Endothelial cell of umbilical vein (primary cell): ENCODE results near the gene LPP. TPM values are rescaled to one million over a fixed set of nuclear protein-coding genes. Genes with fewer than 3 reads are reported as not detected.

ENCODE experiments used
- BruUV-seq: library from RNA; stranded (reverse); fragments of 400-500 nt; replicated peaks from 2 replicates; lab custom pipeline; 2021; lab: Mats Ljungman, UMichigan
- CTCF ChIA-PET: fragments of 300-600, 350-600 bp; sonication (Branson Sonifier 250); formaldehyde crosslinking; loops from one replicate; lab custom pipeline; 2021; ENCODE audit warnings: antibody characterized with exemption, inconsistent platforms; lab: Charles Lee
- POLR2A ChIA-PET: fragments of 300-600, 350-600 bp; sonication (Branson Sonifier 250); formaldehyde crosslinking; loops from one replicate; lab custom pipeline; 2021; ENCODE audit warnings: antibody characterized with exemption, inconsistent platforms; lab: Charles Lee
- DNase-seq: peaks from one replicate; pipeline ENCODE4 v3.0.0-alpha.2; 2011; ENCODE audit warnings: low read depth, low spot score
- FAIRE-seq: peaks from 2 replicates; lab custom pipeline; 2011; peaks lifted over from hg19 to GRCh38; lab: Jason Lieb, UNC
- H2AFZ ChIP-seq: 2 replicates; pipeline ENCODE4 v1.6.0; 2012; ENCODE audit warnings: low read depth, low read length, control low read depth, inconsistent platforms
- H3K27ac ChIP-seq: 2 replicates; pipeline ENCODE4 v1.5.1; 2011; ENCODE audit warnings: low read depth, mild to moderate bottlenecking, control low read depth, low read length, moderate library complexity; ENCODE audit not compliant: insufficient read depth
- H3K27me3 ChIP-seq, 2 experiments: 2 replicates each; pipeline versions ENCODE4 v1.6.0 to v1.6.1; 2011; ENCODE audit warnings: low read length in 2 of 2, mixed read lengths in 1 of 2; ENCODE audit not compliant: control insufficient read depth in 2 of 2, insufficient read depth in 2 of 2
- H3K36me3 ChIP-seq, 2 experiments: 2 replicates in 1 of 2; 3 replicates in 1 of 2; pipeline ENCODE4 v1.5.1; 2011; ENCODE audit warnings: low read length in 2 of 2, mild to moderate bottlenecking in 1 of 2, moderate library complexity in 1 of 2; ENCODE audit not compliant: control insufficient read depth in 2 of 2, insufficient read depth in 2 of 2; ENCODE audit errors: extremely low read depth in 1 of 2
- H3K4me1 ChIP-seq: 3 replicates; pipeline ENCODE4 v1.5.1; 2011; ENCODE audit warnings: mild to moderate bottlenecking, low read length; ENCODE audit not compliant: control insufficient read depth, insufficient read depth; ENCODE audit errors: extremely low read depth
- H3K4me2 ChIP-seq: 2 replicates; pipeline ENCODE4 v1.6.1; 2011; ENCODE audit warnings: low read length, control low read depth, mixed read lengths; ENCODE audit not compliant: insufficient read depth
- H3K4me3 ChIP-seq, 3 experiments: fragments of 200-600 bp in 1 of 3; sonication (generic), shearing (Covaris generic) in 1 of 3; replicated peaks in 1 of 3; 2 replicates each; pipeline ENCODE4 v1.5.1; 2011 to 2016; ENCODE audit warnings: control low read depth in 3 of 3, low read length in 3 of 3, mild to moderate bottlenecking in 2 of 3, inconsistent platforms in 1 of 3, low read depth in 1 of 3, moderate library complexity in 1 of 3; ENCODE audit not compliant: insufficient read depth in 1 of 3
- H3K79me2 ChIP-seq: 2 replicates; pipeline ENCODE4 v1.6.0; 2012; ENCODE audit warnings: low read length, inconsistent platforms; ENCODE audit not compliant: control insufficient read depth, insufficient read depth
- H3K9ac ChIP-seq: replicated peaks from 2 replicates; pipeline ENCODE3; 2011; ENCODE audit warnings: low read length, control low read depth; ENCODE audit not compliant: insufficient read depth; ENCODE audit errors: extremely low read depth
- H3K9me1 ChIP-seq: replicated peaks from 3 replicates; pipeline ENCODE4 v1.6.0; 2011; ENCODE audit warnings: mild to moderate bottlenecking, low read length; ENCODE audit not compliant: control insufficient read depth, insufficient read depth; ENCODE audit errors: extremely low read depth
- H3K9me3 ChIP-seq: replicated peaks from 2 replicates; pipeline ENCODE4 v1.5.1; 2012; ENCODE audit warnings: low read length, inconsistent platforms; ENCODE audit not compliant: control insufficient read depth, insufficient read depth
- H4K20me1 ChIP-seq: replicated peaks from 2 replicates; pipeline ENCODE3; 2011; ENCODE audit warnings: mild to moderate bottlenecking, low read length; ENCODE audit not compliant: control insufficient read depth, insufficient read depth; ENCODE audit errors: extremely low read depth
- CTCF ChIP-seq, 2 donors: IDR thresholded peaks; 1 replicate in 1 of 2; 2 replicates in 1 of 2; pipeline ENCODE4 v1.5.1; 2011; ENCODE audit warnings: low read length in 2 of 2, mild to moderate bottlenecking in 2 of 2, moderate library complexity in 2 of 2, control low read depth in 1 of 2, inconsistent platforms in 1 of 2, low read depth in 1 of 2; ENCODE audit not compliant: insufficient read depth in 1 of 2; ENCODE audit errors: extremely low read depth in 1 of 2
- EZH2 ChIP-seq: IDR thresholded peaks from 2 replicates; pipeline ENCODE4 v1.6.1; 2012; ENCODE audit warnings: borderline replicate concordance, low read depth, mild to moderate bottlenecking, moderate library complexity, low read length, inconsistent platforms; ENCODE audit not compliant: severe bottlenecking
- FOS ChIP-seq: IDR thresholded peaks from 2 replicates; pipeline ENCODE4 v1.6.1; 2011; ENCODE audit warnings: mild to moderate bottlenecking, low read length, moderate library complexity, borderline replicate concordance; ENCODE audit not compliant: insufficient read depth
- GATA2 ChIP-seq: IDR thresholded peaks from 2 replicates; pipeline ENCODE4 v1.7.0; 2011; ENCODE audit warnings: low read depth, mild to moderate bottlenecking, moderate library complexity, mixed read lengths, low read length; ENCODE audit not compliant: insufficient read length, insufficient read depth
- JUN ChIP-seq: IDR thresholded peaks from 2 replicates; pipeline ENCODE4 v1.6.1; 2011; ENCODE audit warnings: borderline replicate concordance, low read depth; ENCODE audit not compliant: insufficient read length, insufficient read depth
- MYC ChIP-seq: IDR thresholded peaks from one replicate; pipeline ENCODE4 v1.6.1; 2011; ENCODE audit warnings: mild to moderate bottlenecking, low read depth, low read length
- POLR2A ChIP-seq: IDR thresholded peaks from 2 replicates; pipeline ENCODE4 v1.6.1; 2012; ENCODE audit warnings: low read depth, mild to moderate bottlenecking, control low read depth, low read length
- POLR2AphosphoS5 ChIP-seq: IDR thresholded peaks from 2 replicates; pipeline ENCODE4 v1.6.1; 2012; ENCODE audit warnings: low read depth, mild to moderate bottlenecking, control low read depth, low read length, moderate library complexity; ENCODE audit not compliant: insufficient read depth
- dilution Hi-C: fragments of 300-500 bp; cut with MboI; formaldehyde crosslinking; loops from one replicate; pipeline ENCODE4 v1.15.0; 2019; ENCODE audit warnings: low sequenced_read_pairs; ENCODE audit not compliant: extremely low pct_ligation_motif_present
- intact Hi-C: fragments of 100-400 bp; cut with micrococcal nuclease; formaldehyde crosslinking; loops from one replicate; pipeline ENCODE4 v1.10.0; 2022
- polyA plus RNA-seq, 4 experiments: library from polyadenylated mRNA; depleted of rRNA in 3 of 4; stranded (reverse) in 3 of 4; unstranded in 1 of 4; fragments of >200 nt; gene quantifications; 2 replicates each; pipeline versions ENCODE4 v1.2.1 to v1.2.3, GENCODE V29; 2011 to 2012; ENCODE audit warnings: missing spikeins in 1 of 4
- total RNA-seq: library from RNA; stranded (reverse); gene quantifications from 2 replicates; pipeline ENCODE4 v1.2.3, GENCODE V29; 2021
- TF ChIP-seq, protein P1 (sequence below): IDR thresholded peaks from 2 replicates; pipeline ENCODE4 v1.6.1; 2011; ENCODE audit not compliant: insufficient read depth, insufficient read length

The LPP gene
- total and polyA plus RNA-seq, 2 donors (not counting 3 experiments of a cell fraction or from before 2014, with no cell fraction given): 16.9 to 153 TPM

GRCh38 chr3:188728371-188728896, 574.5 kb downstream of the LPP start:
- intact Hi-C loops (no loop called here), dilution Hi-C loops (no loop called here)
- DNase-seq: no peak
- BruUV-seq: no TSS peak
- POLR2A ChIA-PET: no interaction called here
- Histone ChIP-seq H3K9ac (no peak overlapping the region), H3K4me3 (no peak overlapping the region), H3K9me3 (no peaks in the 10 kb centered on the region), H3K9me1 (no peaks in the 10 kb centered on the region), H3K79me2 (no peaks in the 10 kb centered on the region), H4K20me1 (no peaks in the 10 kb centered on the region), H3K4me2 (no peak overlapping the region), H2AFZ (no peak overlapping the region), H3K27ac (no peak overlapping the region), H3K4me1 (peaks cover 5% of the 10 kb centered on the region), H3K36me3 (no peaks in the 10 kb centered on the region), H3K27me3 (no peaks in the 10 kb centered on the region)
- no peak for FAIRE-seq
- no peak for TF ChIP-seq JUN
- no peak for TF ChIP-seq POLR2AphosphoS5
- TF ChIP-seq GATA2: no peak
- TF ChIP-seq FOS: no peak
- TF ChIP-seq MYC: no peak
- no peak for TF ChIP-seq POLR2A
- no peak for TF ChIP-seq CTCF (IDR thresholded peaks at IDR 0.05; ENCODE audit: extremely low read depth in 1 of 2, insufficient read depth in 1 of 2, low read depth in 1 of 2, low read length in 2 of 2)
- TF ChIP-seq EZH2: no peak
- TF ChIP-seq, protein P1, sequence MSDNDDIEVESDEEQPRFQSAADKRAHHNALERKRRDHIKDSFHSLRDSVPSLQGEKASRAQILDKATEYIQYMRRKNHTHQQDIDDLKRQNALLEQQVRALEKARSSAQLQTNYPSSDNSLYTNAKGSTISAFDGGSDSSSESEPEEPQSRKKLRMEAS: no peak
- CTCF ChIA-PET: no interaction called here
